Peyer's patch (tissue), 4 donors: ENCODE data around the gene TMEM184C. TPM values are rescaled to one million over a fixed set of nuclear protein-coding genes. Genes with fewer than 3 reads are reported as not detected.

Experiments used
- DNase-seq, 3 donors: peaks; one replicate each; pipeline ENCODE4 v3.0.0-alpha.2; 2017 to 2019
- H3K27ac ChIP-seq, 4 donors: fragments of 200-600 bp; sonication (generic); one replicate each; pipeline ENCODE4 v1.5.1; 2016 to 2019
- H3K27me3 ChIP-seq, 2 donors: fragments of 200-600 bp; sonication (generic); one replicate each; pipeline ENCODE4 v1.5.1; 2019
- H3K36me3 ChIP-seq, 3 donors: fragments of 200-600 bp; sonication (generic); one replicate each; pipeline ENCODE4 v1.5.1; 2016 to 2019
- H3K4me1 ChIP-seq, 4 donors: fragments of 200-600 bp; sonication (generic); one replicate each; pipeline ENCODE4 v1.5.1; 2016 to 2019
- H3K4me3 ChIP-seq, 4 donors: fragments of 200-600 bp; sonication (generic); 1 replicate in 3 of 4; 2 replicates in 1 of 4; pipeline ENCODE4 v1.5.1; 2016 to 2019; ENCODE audit warnings: mild to moderate bottlenecking in 1 of 4
- H3K9me3 ChIP-seq, 4 donors: fragments of 200-600 bp; sonication (generic); one replicate each; pipeline ENCODE4 v1.5.1; 2016 to 2019; ENCODE audit warnings: mild to moderate bottlenecking in 1 of 4
- CTCF ChIP-seq, 6 experiments: fragments of 450-650 bp in 4 of 6; fragments of 200-600 bp in 2 of 6; sonication (generic) in 1 of 6; IDR thresholded peaks; one replicate each; pipeline ENCODE4 v1.5.1; 2017 to 2019; ENCODE audit warnings: antibody characterized with exemption in 6 of 6, mild to moderate bottlenecking in 3 of 6, moderate library complexity in 1 of 6
- POLR2A ChIP-seq, 2 donors: fragments of 450-650 bp; IDR thresholded peaks; one replicate each; pipeline ENCODE4 v1.5.1; 2017; ENCODE audit warnings: antibody characterized with exemption in 2 of 2, mild to moderate bottlenecking in 2 of 2, moderate library complexity in 2 of 2
- total RNA-seq, 4 donors: library from RNA; depleted of rRNA; stranded (reverse); fragments of >200 nt; gene quantifications; one replicate each; pipeline ENCODE4 v1.1.0, GENCODE V29; 2016

TMEM184C gene
- total RNA-seq, 4 donors from 2014 or later: 23.7 to 38.0 (median 27.9) TPM

- Histone ChIP-seq H3K9me3 (no peaks in the 10 kb centered on the region), H3K4me3 (no peak overlapping the region), H3K36me3 (peaks cover 0 to 21% (median 0%) of the 10 kb centered on the region in 3 donors), H3K27me3 (no peaks in the 10 kb centered on the region), H3K4me1 (no peaks in the 10 kb centered on the region), H3K27ac (no peak overlapping the region)
- TF ChIP-seq POLR2A (IDR thresholded peaks at IDR 0.05) (no peak), CTCF (IDR thresholded peaks at IDR 0.05) (no peak)
- DNase-seq: no peak
Observed at GRCh38 chr4:147645099-147645498, 27.9 kb downstream of the TMEM184C start.

- Histone ChIP-seq H3K4me1 (no peaks in the 10 kb centered on the region), H3K27ac (no peak overlapping the region), H3K27me3 (no peaks in the 10 kb centered on the region), H3K9me3 (no peaks in the 10 kb centered on the region), H3K36me3 (peaks cover 0 to 14% (median 0%) of the 10 kb centered on the region in 3 donors), H3K4me3 (no peak overlapping the region)
- no peak for DNase-seq
- TF ChIP-seq POLR2A (IDR thresholded peaks at IDR 0.05) (no peak), CTCF (IDR thresholded peaks at IDR 0.05) (no peak)
Observed at GRCh38 chr4:147648656-147649055, 31.5 kb downstream of the TMEM184C start.

GRCh38 chr4:147651563-147651962 is 34.4 kb downstream of the TMEM184C start:
- Histone ChIP-seq H3K27ac (no peak overlapping the region), H3K9me3 (no peaks in the 10 kb centered on the region), H3K4me3 (no peak overlapping the region), H3K36me3 (peaks cover 0 to 19% (median 0%) of the 10 kb centered on the region in 3 donors), H3K27me3 (no peaks in the 10 kb centered on the region), H3K4me1 (no peaks in the 10 kb centered on the region)
- no peak for TF ChIP-seq CTCF (IDR thresholded peaks at IDR 0.05)
- TF ChIP-seq POLR2A (IDR thresholded peaks at IDR 0.05): no peak
- no peak for DNase-seq

GRCh38 chr4:147655639-147656038 is 38.4 kb downstream of the TMEM184C start:
- H3K4me1 ChIP-seq: no peaks in the 10 kb centered on the region
- H3K4me3 ChIP-seq: no peak overlapping the region
- H3K27me3 ChIP-seq: no peaks in the 10 kb centered on the region
- no peak overlapping the region for H3K27ac ChIP-seq
- TF ChIP-seq CTCF (IDR thresholded peaks at IDR 0.05): no peak
- TF ChIP-seq POLR2A (IDR thresholded peaks at IDR 0.05): no peak
- DNase-seq: no peak
- no peaks in the 10 kb centered on the region for H3K9me3 ChIP-seq
- H3K36me3 ChIP-seq: peaks cover 0 to 35% (median 0%) of the 10 kb centered on the region in 3 donors

GRCh38 chr4:147658501-147658900 is 41.3 kb downstream of the TMEM184C start:
- H3K36me3 ChIP-seq: peaks cover 0 to 36% (median 0%) of the 10 kb centered on the region in 3 donors
- no peaks in the 10 kb centered on the region for H3K27me3 ChIP-seq
- no peak for DNase-seq
- H3K27ac ChIP-seq: no peak overlapping the region
- H3K4me1 ChIP-seq: no peaks in the 10 kb centered on the region
- TF ChIP-seq POLR2A (IDR thresholded peaks at IDR 0.05) (no peak), CTCF (IDR thresholded peaks at IDR 0.05) (no peak)
- no peaks in the 10 kb centered on the region for H3K9me3 ChIP-seq
- H3K4me3 ChIP-seq: no peak overlapping the region

- TF ChIP-seq CTCF (IDR thresholded peaks at IDR 0.05) (no peak), POLR2A (IDR thresholded peaks at IDR 0.05) (no peak)
- Histone ChIP-seq H3K36me3 (peaks cover 0 to 27% (median 0%) of the 10 kb centered on the region in 3 donors), H3K27ac (no peak overlapping the region), H3K4me1 (no peaks in the 10 kb centered on the region), H3K4me3 (no peak overlapping the region), H3K9me3 (no peaks in the 10 kb centered on the region), H3K27me3 (no peaks in the 10 kb centered on the region)
- DNase-seq: no peak
Observed at GRCh38 chr4:147674073-147674472, 56.9 kb downstream of the TMEM184C start.
